NCI-H2081 (cell line): ENCODE data around the gene FAM90A1.
"Not testable (repeated sequence)": the region's sequence is repeated elsewhere in the genome, so short reads cannot be mapped to it uniquely, and the experiment has no call there.

Experiments
- DNase-seq, 2 experiments: peaks; one replicate each; lab custom pipeline; 2025; lab: John Stamatoyannopoulos, UW

The FAM90A1 gene

GRCh38 chr12:8172911-8173310 is 54.5 kb downstream of the FAM90A1 start:
- not testable (repeated sequence) for DNase-seq
